PC-3 (cell line): ENCODE measurements around the gene MYO5B. TPM values are rescaled to one million over a fixed set of nuclear protein-coding genes. Genes with fewer than 3 reads are reported as not detected.
A peak's percentile ranks its signal among the peaks of the same experiment; 100 is the strongest.

ENCODE experiments used
- ATAC-seq: fragments of 200-7000 bp; cut with Tn5 transposase; 2 replicates; pipeline ENCODE4 v1.9.1; 2020; ENCODE audit warnings: mild to moderate bottlenecking, moderate library complexity
- BruUV-seq: library from RNA; stranded (reverse); fragments of 400-500 nt; replicated peaks from 2 replicates; lab custom pipeline; 2021; lab: Mats Ljungman, UMichigan
- CTCF ChIA-PET: fragments of 300-600 bp; sonication (Branson Sonifier 250); formaldehyde crosslinking; loops from one replicate; lab custom pipeline; 2022; ENCODE audit warnings: antibody characterized with exemption; lab: Charles Lee
- POLR2A ChIA-PET: fragments of 300-600 bp; sonication (Branson Sonifier 250); formaldehyde crosslinking; loops from one replicate; lab custom pipeline; 2022; ENCODE audit warnings: antibody characterized with exemption; ENCODE audit not compliant: unreplicated experiment; lab: Charles Lee
- DNase-seq: peaks from one replicate; pipeline ENCODE4 v3.0.0-alpha.2; 2015
- H2AFZ ChIP-seq: fragments of 300-600 bp; sonication (generic); 2 replicates; pipeline ENCODE4 v1.6.0; 2016; ENCODE audit warnings: antibody characterized with exemption, low read length
- H3F3A ChIP-seq: fragments of 300-600 bp; sonication (generic); one replicate; pipeline ENCODE4 v1.6.0; 2017; ENCODE audit warnings: antibody characterized with exemption, low read length, control low read depth, mild to moderate bottlenecking; ENCODE audit not compliant: unreplicated experiment
- H3K27ac ChIP-seq: fragments of 300-600 bp; sonication (generic); 2 replicates; pipeline ENCODE4 v1.5.1; 2016; ENCODE audit warnings: mild to moderate bottlenecking, low read length
- H3K27me3 ChIP-seq: fragments of 300-600 bp; sonication (generic); 2 replicates; pipeline ENCODE4 v1.6.1; 2016; ENCODE audit warnings: low read length, mixed read lengths
- H3K36me3 ChIP-seq: fragments of 300-600 bp; sonication (generic); 2 replicates; pipeline ENCODE4 v1.6.1; 2016; ENCODE audit warnings: low read depth, mixed run types, low read length, mixed read lengths
- H3K4me1 ChIP-seq: fragments of 300-600 bp; sonication (generic); 2 replicates; pipeline ENCODE4 v1.5.1; 2016; ENCODE audit warnings: low read length; ENCODE audit not compliant: insufficient read depth
- H3K4me2 ChIP-seq: fragments of 300-600 bp; sonication (generic); 2 replicates; pipeline ENCODE4 v1.6.0; 2016; ENCODE audit warnings: low read length
- H3K4me3 ChIP-seq: fragments of 300-600 bp; sonication (generic); 2 replicates; pipeline ENCODE4 v1.5.1; 2016; ENCODE audit warnings: mild to moderate bottlenecking, low read length, mixed read lengths
- H3K79me2 ChIP-seq: fragments of 300-600 bp; sonication (generic); 2 replicates; pipeline ENCODE4 v1.6.1; 2017; ENCODE audit warnings: low read length, mixed read lengths
- H3K9ac ChIP-seq: fragments of 300-600 bp; sonication (generic); 2 replicates; pipeline ENCODE4 v1.6.0; 2016; ENCODE audit warnings: mild to moderate bottlenecking, low read length
- H3K9me2 ChIP-seq: fragments of 300-600 bp; sonication (generic); replicated peaks from 2 replicates; pipeline ENCODE4 v1.6.1; 2016; ENCODE audit warnings: mixed run types, low read length, mixed read lengths
- H3K9me3 ChIP-seq: fragments of 300-600 bp; sonication (generic); 2 replicates; pipeline ENCODE4 v1.6.1; 2016; ENCODE audit warnings: low read length, mixed read lengths
- H4K20me1 ChIP-seq: fragments of 300-600 bp; sonication (generic); 2 replicates; pipeline ENCODE4 v1.6.1; 2016; ENCODE audit warnings: low read length, mixed read lengths
- CTCF ChIP-seq: fragments of 300-600 bp; sonication (generic); conservative IDR thresholded peaks from 2 replicates; pipeline ENCODE4 v1.5.1; 2017; ENCODE audit warnings: antibody characterized with exemption, low read depth, mild to moderate bottlenecking, low read length
- EZH2 ChIP-seq: fragments of 300-600 bp; sonication (generic); IDR thresholded peaks from one replicate; pipeline ENCODE4 v1.6.1; 2017; ENCODE audit warnings: antibody characterized with exemption, mild to moderate bottlenecking, low read length; ENCODE audit not compliant: unreplicated experiment
- EZH2phosphoT487 ChIP-seq: fragments of 300-600 bp; sonication (generic); IDR thresholded peaks from 2 replicates; pipeline ENCODE4 v1.6.1; 2018; ENCODE audit warnings: mild to moderate bottlenecking, antibody characterized with exemption, low read length, borderline replicate concordance
- intact Hi-C: fragments of 100-400 bp; cut with micrococcal nuclease; formaldehyde crosslinking; loops from 2 replicates; pipeline ENCODE4 v1.9.0; 2023
- total RNA-seq: library from RNA; depleted of rRNA; stranded (reverse); fragments of >200 nt; gene quantifications from 2 replicates; pipeline ENCODE4 v1.2.3, GENCODE V29; 2014

MYO5B gene
- total RNA-seq, 1 experiment from 2014 or later, result 10.7 TPM

GRCh38 chr18:50143294-50143693 is 51.7 kb downstream of the MYO5B start:
- H3K4me2 ChIP-seq, result no peak overlapping the region
- H3K4me3 ChIP-seq, result no peak overlapping the region
- H3K27me3 ChIP-seq, result no peaks in the 10 kb centered on the region
- H2AFZ ChIP-seq, result no peak overlapping the region
- DNase-seq (peak; percentile 3), ATAC-seq (no peak)
- H3K9me3 ChIP-seq, result no peaks in the 10 kb centered on the region
- H3K79me2 ChIP-seq, result no peaks in the 10 kb centered on the region
- no peaks in the 10 kb centered on the region for H3K9me2 ChIP-seq
- H3K9ac ChIP-seq, result no peak overlapping the region
- H3K4me1 ChIP-seq, result peaks cover 11% of the 10 kb centered on the region
- no peaks in the 10 kb centered on the region for H4K20me1 ChIP-seq
- H3K27ac ChIP-seq, result peak overlapping the region; percentile 25; the same call in 1 of the 2 replicates
- CTCF ChIA-PET, result no interaction called here
- BruUV-seq, result no TSS peak
- intact Hi-C loops, result no loop called here
- POLR2A ChIA-PET, result no interaction called here
- H3K36me3 ChIP-seq, result no peaks in the 10 kb centered on the region
- H3F3A ChIP-seq, result no peaks in the 10 kb centered on the region
- TF ChIP-seq EZH2, result no peak
- no peak for TF ChIP-seq CTCF
- no peak for TF ChIP-seq EZH2phosphoT487

- ChIA-PET CTCF (no interaction called here), POLR2A (no interaction called here)
- H3K27ac ChIP-seq, result no peak overlapping the region
- H3F3A ChIP-seq, result no peaks in the 10 kb centered on the region
- H3K4me3 ChIP-seq, result no peak overlapping the region
- no TSS peak for BruUV-seq
- TF ChIP-seq EZH2phosphoT487, result no peak
- TF ChIP-seq CTCF, result no peak
- no peak for TF ChIP-seq EZH2
- no peak overlapping the region for H2AFZ ChIP-seq
- no peak overlapping the region for H3K4me2 ChIP-seq
- no peak for DNase-seq
- no peak for ATAC-seq
- intact Hi-C loops, result no loop called here
- H3K79me2 ChIP-seq, result no peaks in the 10 kb centered on the region
- no peaks in the 10 kb centered on the region for H3K9me2 ChIP-seq
- H4K20me1 ChIP-seq, result no peaks in the 10 kb centered on the region
- H3K4me1 ChIP-seq, result peaks cover 11% of the 10 kb centered on the region
- no peaks in the 10 kb centered on the region for H3K27me3 ChIP-seq
- no peak overlapping the region for H3K9ac ChIP-seq
- H3K9me3 ChIP-seq, result no peaks in the 10 kb centered on the region
- H3K36me3 ChIP-seq, result no peaks in the 10 kb centered on the region
Observed at GRCh38 chr18:50142441-50143120, 52.4 kb downstream of the MYO5B start.
